GM12878 (cell line): ENCODE data around the gene ASB4.

Experiments
- CEBPB ChIP-seq, 2 experiments: fragments of 150-350 bp in 1 of 2; IDR thresholded peaks; 2 replicates each; pipeline ENCODE4 v1.6.1; 2012 to 2014; ENCODE audit warnings: low read depth in 2 of 2, low read length in 2 of 2, borderline replicate concordance in 1 of 2, inconsistent platforms in 1 of 2
- DPF2 ChIP-seq: fragments of 450-650 bp; IDR thresholded peaks from 2 replicates; pipeline ENCODE4 v1.6.1; 2017; ENCODE audit warnings: mild to moderate bottlenecking
- EZH2 ChIP-seq: IDR thresholded peaks from 2 replicates; pipeline ENCODE4 v1.6.1; 2012; ENCODE audit warnings: low read depth, mild to moderate bottlenecking, control low read depth, inconsistent platforms, low read length, borderline replicate concordance; ENCODE audit not compliant: control insufficient read depth
- GABPA ChIP-seq: IDR thresholded peaks from 2 replicates; pipeline ENCODE4 v1.6.1; 2014; ENCODE audit warnings: antibody characterized with exemption, low read depth, mild to moderate bottlenecking, inconsistent platforms
- HCFC1 ChIP-seq: fragments of 150-350 bp; IDR thresholded peaks from 2 replicates; pipeline ENCODE4 v1.6.1; 2014; ENCODE audit warnings: low read length
- PML ChIP-seq: IDR thresholded peaks from 2 replicates; pipeline ENCODE4 v1.6.1; 2012; ENCODE audit warnings: low read length, inconsistent platforms
- POLR2A ChIP-seq: IDR thresholded peaks from 2 replicates; pipeline ENCODE4 v1.6.1; 2011; ENCODE audit warnings: low read depth, mild to moderate bottlenecking, low read length
- TCF7 ChIP-seq: IDR thresholded peaks from 2 replicates; pipeline ENCODE4 v1.6.1; 2014; ENCODE audit warnings: antibody characterized with exemption, borderline replicate concordance
- TF ChIP-seq, protein P1 (sequence below), 3 experiments: IDR thresholded peaks in 2 of 3; conservative IDR thresholded peaks in 1 of 3; 2 replicates each; pipeline ENCODE4 v1.5.1; 2011; ENCODE audit warnings: low read depth in 3 of 3, low read length in 3 of 3, mild to moderate bottlenecking in 3 of 3, control low read depth in 2 of 3, moderate library complexity in 2 of 3, inconsistent platforms in 1 of 3, mixed read lengths in 1 of 3; ENCODE audit not compliant: control insufficient read depth in 2 of 3, insufficient read depth in 1 of 3; ENCODE audit errors: extremely low read depth in 1 of 3

DNA sequence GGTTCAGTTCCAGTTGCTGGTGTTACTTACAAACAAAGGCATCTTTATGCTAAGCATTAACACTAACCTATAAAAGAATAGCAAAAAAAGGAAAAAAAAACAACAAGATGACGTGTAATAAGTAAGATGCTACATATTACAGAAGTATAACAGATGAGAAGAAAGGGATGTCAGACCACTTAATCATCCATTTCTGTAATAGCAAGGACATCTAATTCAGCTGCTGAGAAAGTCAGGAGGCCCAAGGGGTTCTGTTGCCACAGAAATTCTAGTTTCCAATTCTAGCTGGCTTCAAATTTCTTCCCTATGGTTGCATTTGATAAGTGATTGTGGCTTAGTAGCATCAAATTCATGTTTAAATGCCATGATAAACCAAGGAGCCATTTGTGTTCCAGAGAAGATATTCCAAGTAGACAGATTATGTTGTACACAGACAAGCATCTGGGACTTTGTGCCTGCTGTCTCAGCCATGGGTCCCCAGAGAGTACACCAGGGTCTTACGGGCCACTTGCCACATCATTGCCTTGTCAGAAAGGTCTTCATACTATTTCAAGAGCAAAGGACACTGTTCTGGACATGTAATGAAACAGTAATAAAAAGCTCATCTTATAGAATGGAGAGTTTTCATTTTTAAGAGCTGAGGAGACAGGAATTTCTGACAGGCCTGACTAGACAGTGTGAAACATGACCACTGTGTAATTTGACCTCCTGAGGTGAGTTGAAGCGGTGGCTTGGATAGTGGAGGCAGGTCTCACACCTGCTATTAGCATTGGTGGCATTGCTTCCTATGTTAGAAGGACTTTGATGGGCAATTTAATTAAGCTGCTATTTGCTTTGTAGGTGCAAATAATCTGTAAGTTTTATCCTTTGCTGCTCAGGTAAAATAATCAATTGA lies 4.2 kb upstream of the ASB4 start:
- no peak for TF ChIP-seq PML
- TF ChIP-seq, protein P1, sequence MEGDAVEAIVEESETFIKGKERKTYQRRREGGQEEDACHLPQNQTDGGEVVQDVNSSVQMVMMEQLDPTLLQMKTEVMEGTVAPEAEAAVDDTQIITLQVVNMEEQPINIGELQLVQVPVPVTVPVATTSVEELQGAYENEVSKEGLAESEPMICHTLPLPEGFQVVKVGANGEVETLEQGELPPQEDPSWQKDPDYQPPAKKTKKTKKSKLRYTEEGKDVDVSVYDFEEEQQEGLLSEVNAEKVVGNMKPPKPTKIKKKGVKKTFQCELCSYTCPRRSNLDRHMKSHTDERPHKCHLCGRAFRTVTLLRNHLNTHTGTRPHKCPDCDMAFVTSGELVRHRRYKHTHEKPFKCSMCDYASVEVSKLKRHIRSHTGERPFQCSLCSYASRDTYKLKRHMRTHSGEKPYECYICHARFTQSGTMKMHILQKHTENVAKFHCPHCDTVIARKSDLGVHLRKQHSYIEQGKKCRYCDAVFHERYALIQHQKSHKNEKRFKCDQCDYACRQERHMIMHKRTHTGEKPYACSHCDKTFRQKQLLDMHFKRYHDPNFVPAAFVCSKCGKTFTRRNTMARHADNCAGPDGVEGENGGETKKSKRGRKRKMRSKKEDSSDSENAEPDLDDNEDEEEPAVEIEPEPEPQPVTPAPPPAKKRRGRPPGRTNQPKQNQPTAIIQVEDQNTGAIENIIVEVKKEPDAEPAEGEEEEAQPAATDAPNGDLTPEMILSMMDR (IDR thresholded peaks at IDR 0.05 in 2 of 3, conservative IDR thresholded peaks at IDR 0.05 in 1 of 3; ENCODE audit: control insufficient read depth in 2 of 3, extremely low read depth in 1 of 3, insufficient read depth in 1 of 3, low read depth in 3 of 3, low read length in 3 of 3) = no peak
- no peak for TF ChIP-seq DPF2
- no peak for TF ChIP-seq TCF7
- TF ChIP-seq CEBPB (IDR thresholded peaks at IDR 0.05; ENCODE audit: borderline replicate concordance in 1 of 2, low read depth in 2 of 2, low read length in 2 of 2) = no peak
- no peak for TF ChIP-seq EZH2
- no peak for TF ChIP-seq GABPA
- no peak for TF ChIP-seq HCFC1
- TF ChIP-seq POLR2A = no peak
